KMS-11 (cell line): Measurements from ENCODE around the gene MBD3L3.
"Not testable (repeated sequence)": the region's sequence is repeated elsewhere in the genome, so short reads cannot be mapped to it uniquely, and the experiment has no call there.

Experiments used
- H2AFZ ChIP-seq: fragments of 200-600 bp; sonication (generic); 2 replicates; pipeline ENCODE4 v1.6.1; 2016; ENCODE audit warnings: antibody characterized with exemption, mixed run types, low read depth
- H3K27ac ChIP-seq: fragments of 200-600 bp; sonication (generic); 2 replicates; pipeline ENCODE4 v1.6.1; 2016; ENCODE audit warnings: mild to moderate bottlenecking, mixed run types
- H3K27me3 ChIP-seq: fragments of 200-600 bp; sonication (generic); 2 replicates; pipeline ENCODE4 v1.6.1; 2017; ENCODE audit warnings: mild to moderate bottlenecking, low read depth, mixed run types, moderate library complexity; ENCODE audit not compliant: insufficient read depth
- H3K36me3 ChIP-seq: fragments of 200-600 bp; sonication (generic); 2 replicates; pipeline ENCODE4 v1.6.1; 2017; ENCODE audit warnings: mild to moderate bottlenecking, mixed run types; ENCODE audit not compliant: insufficient read depth
- H3K4me1 ChIP-seq: fragments of 200-600 bp; sonication (generic); 2 replicates; pipeline ENCODE4 v1.6.1; 2016; ENCODE audit warnings: mild to moderate bottlenecking, low read depth, mixed run types; ENCODE audit not compliant: poor library complexity, severe bottlenecking
- H3K4me2 ChIP-seq: fragments of 200-600 bp; sonication (generic); 2 replicates; pipeline ENCODE4 v1.7.0; 2016; ENCODE audit warnings: mild to moderate bottlenecking, mixed run types
- H3K4me3 ChIP-seq: fragments of 200-600 bp; sonication (generic); IDR thresholded peaks from 2 replicates; pipeline ENCODE4 v1.6.1; 2017; ENCODE audit warnings: low read depth, low read length, mixed read lengths; ENCODE audit not compliant: insufficient read depth
- H3K79me2 ChIP-seq: fragments of 200-600 bp; sonication (generic); 2 replicates; pipeline ENCODE4 v1.6.1; 2016; ENCODE audit warnings: low read depth, mixed run types; ENCODE audit not compliant: insufficient read depth
- H3K9ac ChIP-seq: fragments of 200-600 bp; sonication (generic); 2 replicates; pipeline ENCODE4 v1.6.1; 2016; ENCODE audit warnings: mild to moderate bottlenecking, mixed run types
- H4K20me1 ChIP-seq: fragments of 200-600 bp; sonication (generic); 2 replicates; pipeline ENCODE4 v1.6.1; 2016; ENCODE audit warnings: mild to moderate bottlenecking, mixed run types; ENCODE audit not compliant: insufficient read depth
- CTCF ChIP-seq: fragments of 200-600 bp; sonication (generic); conservative IDR thresholded peaks from 2 replicates; pipeline ENCODE4 v1.6.1; 2017; ENCODE audit warnings: low read depth, mild to moderate bottlenecking, antibody characterized with exemption, low read length, moderate library complexity, mixed read lengths

Gene MBD3L3

GRCh38 chr19:7067716-7068115 is 9.2 kb upstream of the MBD3L3 start:
- peaks cover 10% of the 10 kb centered on the region for H3K4me1 ChIP-seq
- no peak overlapping the region for H3K4me3 ChIP-seq
- no peak overlapping the region for H3K27ac ChIP-seq
- H3K4me2 ChIP-seq, result no peak overlapping the region
- no peak for TF ChIP-seq CTCF
- H3K27me3 ChIP-seq, result no peaks in the 10 kb centered on the region
- H4K20me1 ChIP-seq, result no peaks in the 10 kb centered on the region
- H3K79me2 ChIP-seq, result peaks cover 21% of the 10 kb centered on the region
- no peak overlapping the region for H3K9ac ChIP-seq
- no peak overlapping the region for H2AFZ ChIP-seq
- H3K36me3 ChIP-seq, result peaks cover 4% of the 10 kb centered on the region; the same call in 1 of the 2 replicates

- not testable (repeated sequence) for H3K4me2 ChIP-seq, H3K4me1 ChIP-seq, H3K9ac ChIP-seq, H3K4me3 ChIP-seq, H3K27me3 ChIP-seq, H2AFZ ChIP-seq, H3K27ac ChIP-seq, H4K20me1 ChIP-seq, H3K36me3 ChIP-seq
- H3K79me2 ChIP-seq, result peaks cover 17% of the 10 kb centered on the region
These were observed 8.6 kb upstream of the MBD3L3 start for GRCh38 chr19:7067122-7067521.

GRCh38 chr19:7063764-7064418 is 5.4 kb upstream of the MBD3L3 start:
- Histone ChIP-seq H3K36me3 (no peaks in the 10 kb centered on the region), H3K9ac (no peak overlapping the region), H3K27ac (no peak overlapping the region), H3K4me2 (no peak overlapping the region), H3K27me3 (no peaks in the 10 kb centered on the region), H2AFZ (no peak overlapping the region), H4K20me1 (no peaks in the 10 kb centered on the region), H3K79me2 (no peaks in the 10 kb centered on the region), H3K4me1 (no peaks in the 10 kb centered on the region), H3K4me3 (no peak overlapping the region)
- no peak for TF ChIP-seq CTCF

GRCh38 chr19:7063339-7063738 is 4.9 kb upstream of the MBD3L3 start:
- Histone ChIP-seq H3K27ac (no peak overlapping the region), H3K4me2 (no peak overlapping the region), H4K20me1 (no peaks in the 10 kb centered on the region), H2AFZ (no peak overlapping the region), H3K9ac (no peak overlapping the region), H3K79me2 (no peaks in the 10 kb centered on the region), H3K4me3 (no peak overlapping the region), H3K4me1 (no peaks in the 10 kb centered on the region), H3K36me3 (no peaks in the 10 kb centered on the region), H3K27me3 (no peaks in the 10 kb centered on the region)
- TF ChIP-seq CTCF, result no peak

- H3K4me1 ChIP-seq, H3K27ac ChIP-seq, H3K79me2 ChIP-seq, H3K9ac ChIP-seq, H2AFZ ChIP-seq, H4K20me1 ChIP-seq, H3K27me3 ChIP-seq, H3K4me3 ChIP-seq, H3K4me2 ChIP-seq, H3K36me3 ChIP-seq: not testable (repeated sequence)
These were observed 1.5 kb upstream of the MBD3L3 start for GRCh38 chr19:7059977-7060376.

- not testable (repeated sequence) for H3K36me3 ChIP-seq, H2AFZ ChIP-seq
These were observed 2.1 kb downstream of the MBD3L3 start for GRCh38 chr19:7056371-7056770.

GRCh38 chr19:7055679-7056078 is 2.8 kb downstream of the MBD3L3 start:
- H3K36me3 ChIP-seq, H3K27me3 ChIP-seq, H3K4me1 ChIP-seq, H4K20me1 ChIP-seq, H2AFZ ChIP-seq, H3K4me3 ChIP-seq, H3K4me2 ChIP-seq, H3K9ac ChIP-seq, H3K27ac ChIP-seq, H3K79me2 ChIP-seq: not testable (repeated sequence)

More at GRCh38 chr19:7056371-7056770, 2.1 kb downstream of the MBD3L3 start:
- H3K4me1 ChIP-seq, H3K79me2 ChIP-seq, H3K27ac ChIP-seq, H3K4me2 ChIP-seq, H4K20me1 ChIP-seq, H3K4me3 ChIP-seq, H3K9ac ChIP-seq, H3K27me3 ChIP-seq: not testable (repeated sequence)

GRCh38 chr19:7054635-7055368 is 3.7 kb downstream of the MBD3L3 start:
- not testable (repeated sequence) for H3K4me1 ChIP-seq, H2AFZ ChIP-seq, H3K27me3 ChIP-seq, H4K20me1 ChIP-seq, H3K4me2 ChIP-seq, H3K4me3 ChIP-seq, H3K79me2 ChIP-seq, H3K36me3 ChIP-seq, H3K27ac ChIP-seq, H3K9ac ChIP-seq
